Activated naive CD4-positive, alpha-beta T cell treated with Interleukin-2 at 50 U/mL for 16 hours (primary cell): ENCODE results near the gene TSFM.

Source experiments
- DNase-seq: peaks from one replicate; pipeline ENCODE4 v3.0.0-alpha.2; 2020

The TSFM gene

GRCh38 chr12:57781244-57781643, 1.3 kb upstream of the TSFM start:
- DNase-seq = no peak

GRCh38 chr12:57781801-57782200, 786 bp upstream of the TSFM start:
- DNase-seq = no peak

DNA sequence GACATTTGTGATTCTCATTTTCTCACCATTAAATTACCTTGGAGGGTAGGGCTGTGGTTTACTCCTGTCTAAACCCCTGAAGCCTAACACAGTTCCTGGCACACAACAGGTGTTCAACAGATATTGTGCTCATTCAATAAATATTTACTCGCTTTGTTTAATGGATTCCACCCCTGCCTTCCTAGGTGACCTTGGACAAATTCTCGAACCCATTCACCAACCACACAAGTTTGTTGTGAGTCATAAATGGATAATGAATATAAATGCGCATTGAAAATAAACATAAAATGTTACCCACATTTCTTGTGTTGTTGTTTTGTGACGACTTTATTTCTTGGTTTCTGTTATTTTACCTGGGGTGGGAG, 362 bp upstream of the TSFM start:
- DNase-seq = no peak

GRCh38 chr12:57783466-57783801, 847 bp downstream of the TSFM start:
- no peak for DNase-seq

GRCh38 chr12:57783861-57784260, 1.3 kb downstream of the TSFM start:
- no peak for DNase-seq

DNA sequence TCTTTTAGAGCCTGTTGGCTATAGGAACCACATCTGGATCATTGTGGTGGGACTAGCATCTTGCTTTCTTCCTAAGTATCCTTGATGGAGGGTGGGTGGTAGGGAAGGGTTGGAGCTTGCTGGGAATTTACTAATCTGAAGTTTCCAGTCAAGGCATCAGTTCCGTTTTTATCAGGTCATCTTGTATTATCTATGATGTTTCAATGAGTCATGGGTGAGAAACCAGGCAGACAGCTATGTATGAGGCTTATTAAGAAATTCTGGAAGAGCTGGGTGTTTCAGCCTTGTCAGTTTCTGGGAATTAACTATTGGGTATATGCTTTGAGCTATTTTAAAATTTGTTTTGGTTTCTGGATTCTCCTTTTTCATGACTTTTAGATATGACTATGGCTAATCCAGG, 11.3 kb downstream of the TSFM start:
- no peak for DNase-seq

DNA sequence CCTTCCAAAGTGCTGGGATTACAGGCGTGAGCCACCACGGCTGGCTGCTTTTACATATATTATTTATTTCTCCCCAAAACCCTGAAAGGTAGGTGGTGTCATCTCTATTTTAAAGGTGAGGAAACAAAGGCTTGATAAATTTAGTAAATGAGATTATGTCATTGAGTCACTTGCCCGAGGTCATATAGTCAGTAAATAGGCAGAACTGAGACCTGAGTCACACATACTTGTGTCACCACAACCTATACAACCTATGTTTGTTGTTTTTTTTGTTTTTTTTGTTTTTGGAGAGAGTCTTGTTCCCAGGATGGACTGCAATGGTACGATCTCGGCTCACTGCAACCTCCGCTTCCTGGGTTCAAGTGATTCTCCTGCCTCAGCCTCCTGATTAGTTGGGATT, 12.8 kb downstream of the TSFM start:
- DNase-seq = no peak

DNA sequence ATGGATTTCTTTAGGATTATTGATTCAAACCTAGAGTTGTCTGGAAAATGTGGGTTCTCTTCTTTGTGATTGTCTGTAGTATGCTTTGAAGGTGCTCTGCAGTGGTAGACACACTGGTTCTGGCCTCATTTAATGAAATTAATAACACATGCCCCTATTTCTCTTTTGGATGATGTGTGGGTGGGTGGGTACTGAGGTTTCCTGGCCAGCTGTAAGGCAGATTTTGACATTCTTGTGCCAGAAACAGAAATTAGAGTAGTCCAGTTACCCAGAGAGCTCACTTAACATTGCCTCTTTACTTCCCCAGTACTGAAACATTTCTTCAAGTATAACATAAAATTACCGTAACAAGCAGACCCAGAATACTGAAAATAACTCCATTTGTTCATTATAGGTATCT, 14.4 kb downstream of the TSFM start:
- DNase-seq = no peak

GRCh38 chr12:57797933-57798332, 15.3 kb downstream of the TSFM start:
- no peak for DNase-seq

- no peak for DNase-seq
These were observed 18.4 kb downstream of the TSFM start for GRCh38 chr12:57800965-57801364.

DNA sequence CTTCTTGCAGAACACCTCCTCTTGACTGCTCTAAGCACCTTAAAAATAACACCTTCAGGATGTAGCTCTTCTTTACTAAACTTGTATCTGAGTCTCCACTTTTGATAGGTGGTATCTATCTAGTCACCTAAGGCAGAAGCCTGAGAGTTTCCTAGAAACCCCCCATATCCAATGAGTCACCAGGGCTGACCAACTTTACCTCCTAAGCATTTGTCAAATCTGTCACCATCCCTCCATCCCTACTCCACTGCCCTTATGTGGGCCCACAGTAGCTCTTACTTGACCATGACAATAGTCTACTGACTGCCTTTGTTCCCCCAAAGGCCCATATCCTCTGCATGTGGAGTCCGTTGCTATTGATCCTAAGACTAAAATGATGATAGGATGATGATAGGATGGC, 20.0 kb downstream of the TSFM start:
- DNase-seq = no peak

GRCh38 chr12:57803319-57803893, 20.8 kb downstream of the TSFM start:
- peak; percentile 27 for DNase-seq

- DNase-seq = no peak
These were observed 24.1 kb downstream of the TSFM start for GRCh38 chr12:57806677-57807076.

- no peak for DNase-seq
These were observed 24.7 kb downstream of the TSFM start for GRCh38 chr12:57807285-57807684.

DNA sequence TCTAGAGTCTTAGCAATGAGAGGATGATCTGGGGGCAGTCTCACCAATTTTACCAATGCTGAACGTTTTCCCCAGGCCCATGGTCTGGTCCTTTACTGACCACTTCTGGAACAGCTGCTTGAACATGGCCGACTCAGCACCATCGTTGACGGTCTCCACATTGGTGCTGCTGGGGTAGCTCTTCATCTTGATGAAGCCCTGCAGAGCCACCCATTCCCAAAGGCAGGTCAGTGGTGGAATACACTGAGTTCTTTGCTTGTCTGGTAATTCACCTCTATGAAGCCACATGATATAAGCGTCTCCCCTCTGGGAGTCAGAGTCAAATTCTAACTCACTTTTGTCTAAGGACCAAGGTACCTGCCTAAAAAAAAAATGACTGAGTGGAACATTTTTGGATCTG, 25.8 kb downstream of the TSFM start:
- DNase-seq = no peak

GRCh38 chr12:57809425-57809824, 26.8 kb downstream of the TSFM start:
- DNase-seq = no peak

GRCh38 chr12:57810450-57810849, 27.9 kb downstream of the TSFM start:
- DNase-seq = no peak

DNA sequence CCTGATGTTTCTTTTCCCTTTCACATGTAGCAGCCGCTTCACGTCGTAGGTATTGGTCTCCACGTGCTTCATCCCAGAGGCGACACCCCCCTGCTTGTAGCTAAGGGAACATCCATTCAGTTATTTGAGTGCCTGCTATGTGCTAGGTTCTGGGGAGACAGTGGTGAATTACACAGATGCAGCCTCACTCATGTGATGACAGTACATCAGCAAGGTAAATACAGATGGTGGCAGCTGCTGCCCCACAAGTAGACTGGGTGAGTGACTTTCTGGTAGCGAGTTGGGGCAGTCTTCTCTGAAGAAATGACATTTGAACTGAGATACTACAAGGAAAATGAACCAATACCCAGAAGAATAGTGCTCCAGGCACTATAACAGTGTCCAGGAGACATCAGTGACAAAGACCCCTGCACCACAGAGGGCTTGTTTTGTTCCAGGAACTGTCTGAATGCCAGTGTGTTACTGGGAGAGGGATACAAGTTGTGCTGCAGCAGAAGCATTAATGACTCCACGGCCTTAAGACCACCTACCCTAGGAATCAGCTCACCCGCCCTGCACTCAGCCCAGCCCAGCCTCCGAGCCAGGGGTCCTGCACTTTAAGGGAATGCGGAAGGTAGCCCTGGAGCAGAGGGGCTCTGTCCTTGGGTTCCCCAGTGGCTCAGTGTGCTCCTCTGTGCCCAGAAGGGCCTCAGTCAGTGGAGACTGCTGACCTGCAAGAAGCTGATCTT, 28.6 kb downstream of the TSFM start:
- DNase-seq = no peak

- DNase-seq = no peak
These were observed 30.8 kb downstream of the TSFM start for GRCh38 chr12:57813111-57813970.

DNA sequence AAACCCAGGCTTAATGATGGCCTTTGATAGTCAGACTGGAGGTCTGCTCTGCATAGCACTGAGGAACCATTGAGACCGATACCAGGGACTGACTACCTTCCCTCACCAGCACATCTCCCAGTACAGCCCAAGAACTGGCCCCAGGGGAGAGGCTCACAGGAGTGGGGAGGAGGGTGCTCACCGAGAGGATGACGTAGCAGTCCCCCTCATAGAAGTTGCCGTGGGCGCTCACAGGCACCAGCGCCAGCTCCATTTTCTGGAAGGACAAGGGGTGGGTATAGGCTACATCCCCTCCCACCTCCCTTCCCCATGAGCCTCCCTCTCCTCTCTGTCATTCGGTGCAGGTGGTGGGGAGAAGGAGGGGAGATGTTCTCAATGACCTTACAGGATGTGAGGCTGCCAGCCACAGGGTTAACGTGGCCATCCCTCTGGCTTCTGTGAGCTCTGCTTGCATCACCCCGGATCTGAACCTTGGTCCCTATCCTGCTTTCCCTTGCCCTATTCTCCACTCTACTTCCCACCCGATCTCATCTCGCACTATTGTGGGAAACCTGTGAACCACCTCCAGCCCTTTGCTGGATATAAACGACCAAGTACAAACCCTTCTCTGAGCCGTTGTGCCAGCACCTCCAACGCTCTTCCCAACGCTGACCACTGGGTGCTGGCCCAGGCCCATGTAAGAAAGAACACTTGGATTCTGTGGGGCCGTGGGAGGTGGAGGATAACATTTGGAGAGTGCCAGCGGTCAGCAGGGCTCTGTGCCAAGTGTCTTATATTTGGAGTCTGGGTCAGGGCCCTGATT, 31.6 kb downstream of the TSFM start:
- DNase-seq = no peak

DNA sequence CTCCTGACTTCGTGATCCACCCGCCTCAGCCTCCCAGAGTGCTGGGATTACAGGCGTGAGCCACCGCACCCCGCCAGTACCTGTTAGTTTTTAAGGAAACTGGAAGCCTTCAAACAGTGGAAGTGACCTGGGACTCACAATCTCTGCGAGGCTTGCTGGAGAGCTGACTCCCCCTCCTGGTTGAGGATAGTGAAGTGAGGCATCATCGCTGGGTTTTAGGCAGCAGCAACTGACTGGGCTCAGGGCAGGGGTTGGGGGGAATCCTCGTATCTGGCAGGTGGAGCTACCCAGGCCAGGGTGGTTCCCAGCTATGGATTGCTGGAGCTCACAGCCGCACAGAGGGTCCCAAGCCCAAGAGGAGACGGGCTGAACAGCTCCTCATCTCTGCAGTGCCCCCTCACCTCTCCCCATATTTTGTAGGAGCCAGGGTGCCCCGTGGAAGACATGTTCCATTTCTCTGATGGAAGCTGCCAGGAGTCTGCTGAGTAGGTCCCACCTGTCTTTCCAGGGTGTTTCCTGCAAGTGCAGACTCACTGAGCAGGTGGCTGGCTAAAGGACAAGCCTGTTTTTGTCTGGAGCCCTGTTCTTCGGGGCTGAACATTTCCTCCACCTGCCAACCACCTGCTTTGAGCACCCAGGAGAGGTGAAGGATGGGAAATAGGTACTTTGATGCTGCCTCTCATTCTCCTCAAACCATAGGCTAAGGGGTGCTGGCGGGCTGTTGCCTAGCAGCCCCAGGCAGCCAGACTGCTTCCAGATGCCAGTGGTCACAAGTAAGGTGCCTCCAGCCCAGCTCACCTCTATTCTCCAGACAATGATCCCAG, 32.8 kb downstream of the TSFM start:
- DNase-seq = no peak
